K562 (cell line): Measurements from ENCODE around the gene POLR2C. TPM values are rescaled to one million over a fixed set of nuclear protein-coding genes. Genes with fewer than 3 reads are reported as not detected.

Experiments
- ARID3A ChIP-seq: IDR thresholded peaks from 2 replicates; pipeline ENCODE4 v1.6.1; 2012; ENCODE audit warnings: low read depth, low read length, improper control_type of control experiment, borderline replicate concordance
- CBFB ChIP-seq: sonication (generic); formaldehyde crosslinking; IDR thresholded peaks from 2 replicates; pipeline ENCODE4 v1.4.0; 2020; ENCODE audit warnings: mild to moderate bottlenecking, missing genetic modification reagents
- CREB3 ChIP-seq: fragments of 450-650 bp; conservative IDR thresholded peaks from 2 replicates; pipeline ENCODE4 v1.6.1; 2016; ENCODE audit warnings: missing genetic modification characterization, low read depth, mild to moderate bottlenecking, missing compliant biosample characterization, moderate library complexity
- DACH1 ChIP-seq: fragments of 450-650 bp; IDR thresholded peaks from 2 replicates; pipeline ENCODE4 v1.6.1; 2018; ENCODE audit not compliant: partially characterized antibody
- E4F1 ChIP-seq: fragments of 250-450 bp; sonication (Bioruptor Pico); IDR thresholded peaks from 2 replicates; pipeline ENCODE4 v1.5.0; 2021; ENCODE audit warnings: mild to moderate bottlenecking, borderline replicate concordance
- GMEB1 ChIP-seq: fragments of 250-450 bp; sonication (Bioruptor Pico); IDR thresholded peaks from 2 replicates; pipeline ENCODE4 v1.4.0; 2020; ENCODE audit warnings: mild to moderate bottlenecking
- HDAC6 ChIP-seq: IDR thresholded peaks from 2 replicates; pipeline ENCODE4 v1.6.1; 2012; ENCODE audit warnings: low read depth, mild to moderate bottlenecking, control low read depth, inconsistent platforms, low read length, moderate library complexity
- MAZ ChIP-seq, 2 experiments: fragments of 450-650 bp in 1 of 2; sonication (generic) in 1 of 2; formaldehyde crosslinking; IDR thresholded peaks in 1 of 2; conservative IDR thresholded peaks in 1 of 2; 2 replicates each; pipeline versions ENCODE4 v1.4.0 to v1.5.0; 2020; ENCODE audit warnings: mild to moderate bottlenecking in 1 of 2, missing genetic modification reagents in 1 of 2
- MTA3 ChIP-seq: fragments of 450-650 bp; formaldehyde crosslinking; IDR thresholded peaks from 2 replicates; pipeline ENCODE4 v1.6.1; 2017; ENCODE audit warnings: mild to moderate bottlenecking, borderline replicate concordance
- MYBL2 ChIP-seq, 2 experiments: fragments of 450-650 bp in 1 of 2; sonication (generic) in 1 of 2; formaldehyde crosslinking in 1 of 2; IDR thresholded peaks; 2 replicates each; pipeline versions ENCODE4 v1.6.1 to v1.8.1; 2017 to 2022; ENCODE audit warnings: borderline replicate concordance in 1 of 2, inconsistent platforms in 1 of 2, low read depth in 1 of 2, mild to moderate bottlenecking in 1 of 2, missing genetic modification reagents in 1 of 2, moderate library complexity in 1 of 2
- OTX1 ChIP-seq: fragments of 450-650 bp; formaldehyde crosslinking; IDR thresholded peaks from 2 replicates; pipeline ENCODE4 v1.4.0; 2022; ENCODE audit warnings: mild to moderate bottlenecking
- PHB ChIP-seq: fragments of 250-450 bp; sonication (Bioruptor Pico); IDR thresholded peaks from 2 replicates; pipeline ENCODE4 v1.5.0; 2021
- PYGO2 ChIP-seq: fragments of 450-650 bp; IDR thresholded peaks from 2 replicates; pipeline ENCODE4 v1.6.1; 2016; ENCODE audit warnings: mild to moderate bottlenecking, missing genetic modification characterization, moderate library complexity, missing compliant biosample characterization
- ZNF133 ChIP-seq: fragments of 250-450 bp; sonication (Bioruptor Pico); IDR thresholded peaks from 2 replicates; pipeline ENCODE4 v1.4.0; 2020; ENCODE audit warnings: mild to moderate bottlenecking
- ZNF134 ChIP-seq: fragments of 250-450 bp; sonication (Bioruptor Pico); conservative IDR thresholded peaks from 2 replicates; pipeline ENCODE4 v1.4.0; 2020
- polyA plus RNA-seq, 8 experiments: library from polyadenylated mRNA; depleted of rRNA in 4 of 8; stranded (reverse) in 5 of 8; unstranded in 3 of 8; fragments of >200 nt; fragmentation: Nextera tagmentation in 2 of 8; fragmentation: Illumina TruSeq in 1 of 8; extraction: Ambion mirVana in 2 of 8; extraction: Trizol in 1 of 8; gene quantifications; 2 replicates each; pipeline versions ENCODE4 v1.2.1 to v1.2.3, GENCODE V29; 2011 to 2014; ENCODE audit warnings: inconsistent platforms in 1 of 8, missing spikeins in 1 of 8
- total RNA-seq, 7 experiments: library from RNA; depleted of rRNA in 6 of 7; stranded (reverse); fragments of >200 nt in 6 of 7; fragmentation: Illumina TruSeq in 2 of 7; extraction: Trizol in 2 of 7; gene quantifications; 2 replicates each; pipeline versions ENCODE4 v1.2.1 to v1.2.3, GENCODE V29; 2011 to 2021; ENCODE audit warnings: low replicate concordance in 1 of 7

POLR2C gene
- total and polyA plus RNA-seq, 9 of the 15 experiments (the other 6 are each of a cell fraction or from before 2014, with no cell fraction given) = 70.3 to 163 (median 92.3) TPM

- TF ChIP-seq DACH1 (peak; percentile 23), ZNF134 (peak; percentile 74), PYGO2 (no peak), CREB3 (tag) (no peak), MTA3 (peak; percentile 76; the same call in 1 of the 2 replicates), ZNF133 (CRISPR knock-in tag) (no peak), PHB (CRISPR knock-in tag) (no peak), HDAC6 (no peak), MAZ (CRISPR knock-in tag; conservative IDR thresholded peaks at IDR 0.05 in 1 of 2, IDR thresholded peaks at IDR 0.05 in 1 of 2) (peak; percentile 74 to 97), CBFB (CRISPR knock-in tag) (no peak), OTX1 (CRISPR knock-in tag) (0 out of 2 replicates have a peak, but pooled peaks have one; percentile 5), GMEB1 (CRISPR knock-in tag) (peak; percentile 99), MYBL2 (IDR thresholded peaks at IDR 0.05; ENCODE audit: low read depth) (no peak), MYBL2 (CRISPR knock-in tag; IDR thresholded peaks at IDR 0.05; ENCODE audit: borderline replicate concordance) (no peak), ARID3A (no peak), E4F1 (no peak)
These were observed 15.1 kb upstream of the POLR2C start, which contains the start of the genes CIAPIN1 and COQ9 (continued) for GRCh38 chr16:57447186-57447962.
